IMR-90 (cell line): Measurements from ENCODE around the gene PMM2. TPM values are rescaled to one million over a fixed set of nuclear protein-coding genes. Genes with fewer than 3 reads are reported as not detected.

ENCODE experiments used
- ATAC-seq: fragments of 200-7000 bp; cut with Tn5 transposase; 2 replicates; pipeline ENCODE4 v1.9.1; 2020; ENCODE audit warnings: low read depth, mild to moderate bottlenecking, moderate library complexity
- BruUV-seq: library from RNA; stranded (reverse); fragments of 400-500 nt; replicated peaks from 2 replicates; lab custom pipeline; 2021; lab: Mats Ljungman, UMichigan
- CTCF ChIA-PET: fragments of 300-600 bp; formaldehyde crosslinking; extraction: SDS; loops from one replicate; lab custom pipeline; 2021; ENCODE audit warnings: antibody characterized with exemption; lab: Yijun Ruan, JAX
- POLR2A ChIA-PET: fragments of 300-600 bp; sonication (Branson Sonifier 250); formaldehyde crosslinking; loops from one replicate; lab custom pipeline; 2022; ENCODE audit warnings: antibody characterized with exemption; ENCODE audit not compliant: unreplicated experiment; lab: Charles Lee
- DNase-seq: peaks from one replicate; pipeline ENCODE4 v3.0.0; 2013
- H2AFZ ChIP-seq: replicated peaks from 2 replicates; pipeline ENCODE3; 2013; ENCODE audit warnings: low read length, mild to moderate bottlenecking; ENCODE audit not compliant: poor library complexity
- H2AK5ac ChIP-seq: 2 replicates; pipeline ENCODE4 v1.6.1; 2013; ENCODE audit warnings: low read depth, low read length, inconsistent platforms
- H2AK9ac ChIP-seq: replicated peaks from 2 replicates; pipeline ENCODE3; 2013; ENCODE audit warnings: mild to moderate bottlenecking, low read depth, low read length, moderate library complexity; ENCODE audit not compliant: poor library complexity
- H2BK120ac ChIP-seq: 2 replicates; pipeline ENCODE4 v1.6.1; 2013; ENCODE audit warnings: low read depth, low read length, inconsistent platforms
- H2BK15ac ChIP-seq: 3 replicates; pipeline ENCODE4 v1.6.1; 2013; ENCODE audit warnings: low read depth, low read length, inconsistent platforms
- H2BK20ac ChIP-seq: 2 replicates; pipeline ENCODE4 v1.6.1; 2013; ENCODE audit warnings: low read depth, mild to moderate bottlenecking, inconsistent platforms, low read length, moderate library complexity
- H2BK5ac ChIP-seq: 2 replicates; pipeline ENCODE4 v1.6.1; 2013; ENCODE audit warnings: mild to moderate bottlenecking, low read depth, low read length, inconsistent platforms; ENCODE audit not compliant: poor library complexity, severe bottlenecking
- H3K14ac ChIP-seq: replicated peaks from 2 replicates; pipeline ENCODE4 v1.6.1; 2013; ENCODE audit warnings: low read depth, low read length, inconsistent platforms
- H3K18ac ChIP-seq: 2 replicates; pipeline ENCODE4 v1.6.1; 2013; ENCODE audit warnings: low read depth, low read length, control low read depth
- H3K23ac ChIP-seq: 2 replicates; pipeline ENCODE4 v1.6.1; 2013; ENCODE audit warnings: low read depth, low read length, inconsistent platforms
- H3K27ac ChIP-seq: 2 replicates; pipeline ENCODE4 v1.5.1; 2013; ENCODE audit warnings: mild to moderate bottlenecking, control low read depth, low read length; ENCODE audit not compliant: insufficient read depth
- H3K27me3 ChIP-seq: 2 replicates; pipeline ENCODE4 v1.6.1; 2013; ENCODE audit warnings: low read length; ENCODE audit not compliant: control insufficient read depth, insufficient read depth
- H3K36me3 ChIP-seq: 2 replicates; pipeline ENCODE4 v1.6.1; 2013; ENCODE audit warnings: low read length, mixed read lengths; ENCODE audit not compliant: control insufficient read depth, insufficient read depth
- H3K4ac ChIP-seq: 2 replicates; pipeline ENCODE4 v1.6.1; 2013; ENCODE audit warnings: low read depth, low read length, inconsistent platforms
- H3K4me1 ChIP-seq: 2 replicates; pipeline ENCODE4 v1.6.1; 2013; ENCODE audit warnings: low read length, mixed read lengths; ENCODE audit not compliant: control insufficient read depth, insufficient read depth
- H3K4me2 ChIP-seq: 2 replicates; pipeline ENCODE4 v1.6.1; 2013; ENCODE audit warnings: low read depth, mild to moderate bottlenecking, control low read depth, low read length, moderate library complexity
- H3K4me3 ChIP-seq: 2 replicates; pipeline ENCODE4 v1.5.1; 2013; ENCODE audit warnings: low read depth, mild to moderate bottlenecking, control low read depth, low read length, moderate library complexity; ENCODE audit not compliant: insufficient read depth
- H3K56ac ChIP-seq: 2 replicates; pipeline ENCODE4 v1.6.1; 2013; ENCODE audit warnings: low read length, inconsistent platforms; ENCODE audit not compliant: insufficient read depth; ENCODE audit errors: extremely low read depth
- H3K79me1 ChIP-seq, 2 experiments: 2 replicates each; pipeline ENCODE4 v1.6.1; 2013; ENCODE audit warnings: low read length in 2 of 2, inconsistent platforms in 1 of 2, low read depth in 1 of 2
- H3K9ac ChIP-seq: 2 replicates; pipeline ENCODE4 v1.6.1; 2013; ENCODE audit warnings: low read depth, low read length, control low read depth
- H3K9me1 ChIP-seq: 2 replicates; pipeline ENCODE4 v1.6.1; 2013; ENCODE audit warnings: low read length, inconsistent platforms; ENCODE audit not compliant: insufficient read depth
- H3K9me3 ChIP-seq: 2 replicates; pipeline ENCODE4 v1.6.1; 2013; ENCODE audit warnings: low read length; ENCODE audit not compliant: control insufficient read depth, insufficient read depth
- H4K20me1 ChIP-seq: 2 replicates; pipeline ENCODE4 v1.6.1; 2013; ENCODE audit warnings: low read length, inconsistent platforms; ENCODE audit not compliant: insufficient read depth
- H4K5ac ChIP-seq: 2 replicates; pipeline ENCODE4 v1.6.1; 2013; ENCODE audit warnings: mild to moderate bottlenecking, low read depth, low read length, control low read depth
- H4K8ac ChIP-seq, 2 experiments: 2 replicates each; pipeline ENCODE4 v1.6.1; 2013; ENCODE audit warnings: low read depth in 2 of 2, low read length in 2 of 2, control low read depth in 1 of 2, inconsistent platforms in 1 of 2
- H4K91ac ChIP-seq: 2 replicates; pipeline ENCODE4 v1.6.1; 2013; ENCODE audit warnings: low read depth, low read length, inconsistent platforms; ENCODE audit not compliant: insufficient read depth
- CTCF ChIP-seq: conservative IDR thresholded peaks from 2 replicates; pipeline ENCODE4 v1.5.1; 2012; ENCODE audit warnings: mild to moderate bottlenecking, low read depth, low read length, improper control_type of control experiment
- MXI1 ChIP-seq: IDR thresholded peaks from 2 replicates; pipeline ENCODE4 v1.6.1; 2012; ENCODE audit warnings: low read depth, mild to moderate bottlenecking, low read length, moderate library complexity, borderline replicate concordance
- WGBS, 2 experiments: methylation state at CpG; one replicate each; pipeline versions ENCODE4 v1.1.5 to v1.1.7; 2013; ENCODE audit warnings: missing lambda C conversion rate in 2 of 2; ENCODE audit not compliant: insufficient read length in 1 of 2; ENCODE audit errors: extremely low coverage in 2 of 2; 5-methylcytosine and 5-hydroxymethylcytosine counted together
- dilution Hi-C: fragments of 300-500 bp; cut with HindIII; formaldehyde crosslinking; loops from one replicate; pipeline ENCODE4 v1.14.3; 2018; ENCODE audit warnings: low sequenced_read_pairs; ENCODE audit not compliant: unreplicated experiment
- in situ Hi-C: fragments of 300-500 bp; cut with MboI; formaldehyde crosslinking; loops from 3 replicates; pipeline ENCODE4 v1.14.3; 2019; ENCODE audit warnings: low sequenced_read_pairs, inconsistent platforms, mixed read lengths
- intact Hi-C: fragments of 100-400 bp; cut with micrococcal nuclease; formaldehyde crosslinking; loops from 2 replicates; pipeline ENCODE4 v1.10.0; 2022
- polyA plus RNA-seq, 3 experiments: library from polyadenylated mRNA; depleted of rRNA; stranded (reverse); fragments of >200 nt; gene quantifications; 2 replicates each; pipeline ENCODE4 v1.2.3, GENCODE V29; 2012; ENCODE audit warnings: low replicate concordance in 1 of 3
- total RNA-seq: library from RNA; depleted of rRNA; stranded (reverse); fragments of >200 nt; gene quantifications from 2 replicates; pipeline ENCODE4 v1.2.3, GENCODE V29; 2012

Gene PMM2
- total and polyA plus RNA-seq, 2 of the 4 experiments (the other 2 are of a cell fraction) = 25.8 to 38.9 TPM

GRCh38 chr16:8795818-8796217, 1.8 kb upstream of the PMM2 start:
- H2BK20ac ChIP-seq = no peak overlapping the region
- WGBS, 2 experiments = 97% methylated on average over 9 of the region's 10 CpGs; no CpG with 5 or more reads in 1 of the 2 experiments
- no peak overlapping the region for H4K5ac ChIP-seq
- H2BK120ac ChIP-seq = no peak overlapping the region
- ChIA-PET CTCF (no interaction called here), POLR2A (no interaction called here)
- no peak overlapping the region for H2BK15ac ChIP-seq
- H3K23ac ChIP-seq = no peak overlapping the region
- no peak overlapping the region for H4K91ac ChIP-seq
- no peak overlapping the region for H2BK5ac ChIP-seq
- H3K27me3 ChIP-seq = no peaks in the 10 kb centered on the region
- peaks cover 16% of the 10 kb centered on the region for H4K20me1 ChIP-seq
- H3K56ac ChIP-seq = no peak overlapping the region
- H3K4ac ChIP-seq = no peak overlapping the region
- peaks cover 3% of the 10 kb centered on the region for H3K36me3 ChIP-seq
- H3K27ac ChIP-seq = no peak overlapping the region
- H3K9me3 ChIP-seq = no peaks in the 10 kb centered on the region
- ATAC-seq (no peak), DNase-seq (no peak)
- peaks cover 18 to 38% of the 10 kb centered on the region in 2 experiments for H3K79me1 ChIP-seq
- no peak for TF ChIP-seq MXI1
- TF ChIP-seq CTCF = no peak
- H3K4me3 ChIP-seq = no peak overlapping the region
- no peak overlapping the region for H3K4me2 ChIP-seq
- H3K9ac ChIP-seq = no peak overlapping the region
- no peak overlapping the region for H3K18ac ChIP-seq
- dilution Hi-C loops (no loop called here), in situ Hi-C loops (no loop called here), intact Hi-C loops (loop anchor here (5.0 kb wide), 1 partner anchor 71 kb away; the partner anchor contains the start of gene CARHSP1)
- no peak overlapping the region for H4K8ac ChIP-seq
- BruUV-seq = no TSS peak
- H2AFZ ChIP-seq = no peak overlapping the region
- H3K14ac ChIP-seq = no peak overlapping the region
- no peak overlapping the region for H2AK5ac ChIP-seq
- H2AK9ac ChIP-seq = no peak overlapping the region
- peaks cover 7% of the 10 kb centered on the region for H3K4me1 ChIP-seq
- H3K9me1 ChIP-seq = peaks cover 8% of the 10 kb centered on the region
